ENCODE data around the gene CYGB. TPM values are rescaled to one million over a fixed set of nuclear protein-coding genes. Genes with fewer than 3 reads are reported as not detected.

Gene CYGB
- total and polyA plus RNA-seq, 2 of the 13 experiments (the other 11 are each of a cell fraction or from before 2014, with no cell fraction given): 18.9 to 27.1 TPM

DNA sequence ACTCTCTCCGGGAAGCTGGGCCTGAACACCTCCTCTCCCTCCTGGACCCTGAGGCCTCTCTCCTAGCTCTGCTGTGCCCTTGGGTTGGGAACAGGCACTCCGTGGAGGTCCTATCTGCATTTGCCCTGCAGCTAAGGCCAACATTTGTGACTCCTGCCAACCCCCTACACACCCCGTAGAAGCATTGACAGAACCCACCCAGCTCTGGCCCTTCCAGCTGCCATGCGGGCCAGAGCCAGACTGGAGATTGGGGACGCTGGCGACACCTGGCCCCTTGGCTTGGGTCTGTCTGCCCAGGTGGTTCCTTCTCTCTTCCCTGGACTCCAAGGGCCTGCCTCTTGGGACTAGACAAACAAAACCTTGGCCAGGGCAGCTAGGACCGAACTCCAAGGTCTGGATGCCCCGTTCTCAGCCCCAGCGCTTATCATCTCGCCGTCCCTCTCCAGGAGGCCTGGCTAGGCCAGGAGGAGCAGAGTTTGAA, 35.6 kb downstream of the CYGB start (continued):
- TF ChIP-seq PBX3 (CRISPR knock-in tag; IDR thresholded peaks at IDR 0.05; ENCODE audit: borderline replicate concordance): no peak
- no peak for TF ChIP-seq ZFYVE20 (CRISPR knock-in tag; IDR thresholded peaks at IDR 0.05; ENCODE audit: borderline replicate concordance, low read depth)
- TF ChIP-seq JDP2 (CRISPR knock-in tag; IDR thresholded peaks at IDR 0.05; ENCODE audit: borderline replicate concordance): no peak
- TF ChIP-seq KLF11 (CRISPR knock-in tag; IDR thresholded peaks at IDR 0.05): no peak
- TF ChIP-seq, protein P1, sequence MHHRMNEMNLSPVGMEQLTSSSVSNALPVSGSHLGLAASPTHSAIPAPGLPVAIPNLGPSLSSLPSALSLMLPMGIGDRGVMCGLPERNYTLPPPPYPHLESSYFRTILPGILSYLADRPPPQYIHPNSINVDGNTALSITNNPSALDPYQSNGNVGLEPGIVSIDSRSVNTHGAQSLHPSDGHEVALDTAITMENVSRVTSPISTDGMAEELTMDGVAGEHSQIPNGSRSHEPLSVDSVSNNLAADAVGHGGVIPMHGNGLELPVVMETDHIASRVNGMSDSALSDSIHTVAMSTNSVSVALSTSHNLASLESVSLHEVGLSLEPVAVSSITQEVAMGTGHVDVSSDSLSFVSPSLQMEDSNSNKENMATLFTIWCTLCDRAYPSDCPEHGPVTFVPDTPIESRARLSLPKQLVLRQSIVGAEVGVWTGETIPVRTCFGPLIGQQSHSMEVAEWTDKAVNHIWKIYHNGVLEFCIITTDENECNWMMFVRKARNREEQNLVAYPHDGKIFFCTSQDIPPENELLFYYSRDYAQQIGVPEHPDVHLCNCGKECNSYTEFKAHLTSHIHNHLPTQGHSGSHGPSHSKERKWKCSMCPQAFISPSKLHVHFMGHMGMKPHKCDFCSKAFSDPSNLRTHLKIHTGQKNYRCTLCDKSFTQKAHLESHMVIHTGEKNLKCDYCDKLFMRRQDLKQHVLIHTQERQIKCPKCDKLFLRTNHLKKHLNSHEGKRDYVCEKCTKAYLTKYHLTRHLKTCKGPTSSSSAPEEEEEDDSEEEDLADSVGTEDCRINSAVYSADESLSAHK (CRISPR knock-in tag; IDR thresholded peaks at IDR 0.05; ENCODE audit: borderline replicate concordance): no peak
- no peak for TF ChIP-seq IKZF1 (IDR thresholded peaks at IDR 0.05)
- TF ChIP-seq SCMH1 (CRISPR knock-in tag; IDR thresholded peaks at IDR 0.05; ENCODE audit: borderline replicate concordance): no peak
- TF ChIP-seq ZNF550 (CRISPR knock-in tag; IDR thresholded peaks at IDR 0.05; ENCODE audit: borderline replicate concordance): no peak
- no peak; the same call in 1 of the 2 replicates for TF ChIP-seq SAP130 (CRISPR knock-in tag; IDR thresholded peaks at IDR 0.05; ENCODE audit: low read depth)
- TF ChIP-seq PATZ1 (CRISPR knock-in tag; IDR thresholded peaks at IDR 0.05): no peak
- no peak for TF ChIP-seq ZNF563 (CRISPR knock-in tag; IDR thresholded peaks at IDR 0.05)
- no peak for TF ChIP-seq ZHX2 (IDR thresholded peaks at IDR 0.05; ENCODE audit: low read depth)
- no peak for TF ChIP-seq ZHX2 (CRISPR knock-in tag; IDR thresholded peaks at IDR 0.05; ENCODE audit: borderline replicate concordance)
- TF ChIP-seq ZBTB46 (CRISPR knock-in tag; IDR thresholded peaks at IDR 0.05; ENCODE audit: borderline replicate concordance): no peak
- no peak for TF ChIP-seq YY1 (IDR thresholded peaks at IDR 0.05; ENCODE audit: insufficient read depth, insufficient replicate concordance, low read depth, low read length)
- no peak for TF ChIP-seq FOXP1 (IDR thresholded peaks at IDR 0.05)
- no peak for TF ChIP-seq FOXP1 (CRISPR knock-in tag; IDR thresholded peaks at IDR 0.05)
